Esophagus squamous epithelium (tissue), 4 donors: ENCODE results near the gene UVSSA.

Experiments
- POLR2A ChIP-seq, 4 donors: fragments of 450-650 bp; IDR thresholded peaks; one replicate each; pipeline ENCODE4 v1.6.1; 2017; ENCODE audit warnings: antibody characterized with exemption in 4 of 4, mild to moderate bottlenecking in 4 of 4, moderate library complexity in 3 of 4
- TF ChIP-seq, protein P1 (sequence below), 6 experiments: fragments of 450-650 bp in 4 of 6; fragments of 200-600 bp in 2 of 6; sonication (generic) in 2 of 6; IDR thresholded peaks; one replicate each; pipeline ENCODE4 v1.5.1; 2016 to 2019; ENCODE audit warnings: antibody characterized with exemption in 6 of 6, mild to moderate bottlenecking in 4 of 6, moderate library complexity in 4 of 6

DNA sequence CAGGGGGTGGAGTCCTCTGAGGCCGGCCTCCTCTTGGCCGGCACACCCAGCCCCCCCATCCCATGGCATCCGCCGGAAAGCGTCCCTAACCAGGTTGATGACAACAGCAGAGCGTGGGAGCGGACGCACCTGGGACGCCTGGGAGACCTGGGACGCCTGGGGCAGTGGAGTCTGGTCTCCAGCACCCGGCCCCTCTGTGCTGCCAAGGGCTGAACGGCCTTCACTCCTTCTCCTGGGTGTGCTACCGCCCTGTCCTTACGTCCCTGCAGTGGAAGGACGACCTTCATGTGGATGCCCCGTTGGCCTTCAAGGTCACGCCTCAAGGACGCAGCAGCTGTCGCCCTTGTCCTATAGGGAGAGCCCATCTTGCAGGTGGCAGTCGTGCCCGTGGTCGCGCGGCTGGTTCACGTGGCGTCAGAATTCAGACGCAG is 32.4 kb downstream of the UVSSA start:
- TF ChIP-seq, protein P1, sequence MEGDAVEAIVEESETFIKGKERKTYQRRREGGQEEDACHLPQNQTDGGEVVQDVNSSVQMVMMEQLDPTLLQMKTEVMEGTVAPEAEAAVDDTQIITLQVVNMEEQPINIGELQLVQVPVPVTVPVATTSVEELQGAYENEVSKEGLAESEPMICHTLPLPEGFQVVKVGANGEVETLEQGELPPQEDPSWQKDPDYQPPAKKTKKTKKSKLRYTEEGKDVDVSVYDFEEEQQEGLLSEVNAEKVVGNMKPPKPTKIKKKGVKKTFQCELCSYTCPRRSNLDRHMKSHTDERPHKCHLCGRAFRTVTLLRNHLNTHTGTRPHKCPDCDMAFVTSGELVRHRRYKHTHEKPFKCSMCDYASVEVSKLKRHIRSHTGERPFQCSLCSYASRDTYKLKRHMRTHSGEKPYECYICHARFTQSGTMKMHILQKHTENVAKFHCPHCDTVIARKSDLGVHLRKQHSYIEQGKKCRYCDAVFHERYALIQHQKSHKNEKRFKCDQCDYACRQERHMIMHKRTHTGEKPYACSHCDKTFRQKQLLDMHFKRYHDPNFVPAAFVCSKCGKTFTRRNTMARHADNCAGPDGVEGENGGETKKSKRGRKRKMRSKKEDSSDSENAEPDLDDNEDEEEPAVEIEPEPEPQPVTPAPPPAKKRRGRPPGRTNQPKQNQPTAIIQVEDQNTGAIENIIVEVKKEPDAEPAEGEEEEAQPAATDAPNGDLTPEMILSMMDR (IDR thresholded peaks at IDR 0.05), result no peak
- TF ChIP-seq POLR2A (IDR thresholded peaks at IDR 0.05), result no peak
